Measurements from ENCODE around the gene TSPEAR.

DNA sequence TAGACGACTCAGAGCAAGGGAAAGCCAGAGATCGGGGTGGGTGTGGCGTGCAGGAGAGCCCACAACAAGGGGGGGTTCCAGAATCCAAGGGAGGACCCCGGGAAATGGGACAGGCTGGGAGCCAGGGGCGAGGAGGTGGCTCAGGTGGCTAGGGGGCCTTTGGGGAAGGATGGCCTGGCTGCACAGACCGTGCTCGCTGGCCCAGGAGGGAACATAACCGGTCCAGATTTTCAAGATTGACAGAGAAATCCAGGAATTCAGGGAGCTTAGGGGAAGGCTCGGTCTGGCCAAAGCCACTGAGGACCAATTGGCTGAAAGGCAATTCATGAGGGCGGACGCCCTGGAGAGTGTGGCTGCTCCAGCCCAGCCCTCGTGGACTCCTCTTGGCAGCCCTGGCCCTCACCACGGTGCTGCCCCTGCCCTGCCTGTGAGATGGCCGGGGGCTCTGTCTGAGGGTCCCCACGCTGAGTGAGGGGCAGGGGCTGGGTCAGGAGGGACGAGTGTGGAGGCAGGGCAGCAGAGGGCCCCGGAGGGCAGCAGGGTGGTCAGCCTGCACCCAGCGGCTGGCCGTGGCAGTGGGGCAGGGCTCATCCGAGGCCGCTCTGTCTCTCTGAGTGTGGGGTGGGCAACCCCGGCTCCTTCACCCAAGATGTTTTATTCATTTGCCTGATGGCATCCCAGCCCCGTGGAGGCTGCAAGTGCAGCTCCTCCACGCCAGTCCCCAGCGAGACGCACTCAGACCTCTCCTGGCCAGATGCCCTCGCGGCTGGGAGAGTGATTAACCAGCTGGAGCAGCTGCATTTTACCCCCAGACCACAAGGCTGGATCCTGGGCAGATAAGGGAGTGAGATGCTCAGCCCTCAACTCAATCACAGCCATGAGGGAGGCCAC lies 261.7 kb downstream of the TSPEAR start:
- TF ChIP-seq REST (IDR thresholded peaks at IDR 0.05; ENCODE audit: insufficient read depth in 1 of 2, low read depth in 2 of 2, low read length in 2 of 2) (no peak), TAF1 (IDR thresholded peaks at IDR 0.05; ENCODE audit: borderline replicate concordance, insufficient read depth, low read length) (no peak), POLR2AphosphoS5 (IDR thresholded peaks at IDR 0.05; ENCODE audit: low read depth, low read length) (no peak), SIN3A (IDR thresholded peaks at IDR 0.05; ENCODE audit: borderline replicate concordance, insufficient read depth, low read length) (no peak)

Data from PFSK-1 (cell line).